Femur (tissue), 1 donor: ENCODE measurements around the gene PCBP3.

ENCODE experiments used
- DNase-seq: peaks from one replicate; pipeline ENCODE4 v3.0.0-alpha.2; 2017

PCBP3 gene

DNA sequence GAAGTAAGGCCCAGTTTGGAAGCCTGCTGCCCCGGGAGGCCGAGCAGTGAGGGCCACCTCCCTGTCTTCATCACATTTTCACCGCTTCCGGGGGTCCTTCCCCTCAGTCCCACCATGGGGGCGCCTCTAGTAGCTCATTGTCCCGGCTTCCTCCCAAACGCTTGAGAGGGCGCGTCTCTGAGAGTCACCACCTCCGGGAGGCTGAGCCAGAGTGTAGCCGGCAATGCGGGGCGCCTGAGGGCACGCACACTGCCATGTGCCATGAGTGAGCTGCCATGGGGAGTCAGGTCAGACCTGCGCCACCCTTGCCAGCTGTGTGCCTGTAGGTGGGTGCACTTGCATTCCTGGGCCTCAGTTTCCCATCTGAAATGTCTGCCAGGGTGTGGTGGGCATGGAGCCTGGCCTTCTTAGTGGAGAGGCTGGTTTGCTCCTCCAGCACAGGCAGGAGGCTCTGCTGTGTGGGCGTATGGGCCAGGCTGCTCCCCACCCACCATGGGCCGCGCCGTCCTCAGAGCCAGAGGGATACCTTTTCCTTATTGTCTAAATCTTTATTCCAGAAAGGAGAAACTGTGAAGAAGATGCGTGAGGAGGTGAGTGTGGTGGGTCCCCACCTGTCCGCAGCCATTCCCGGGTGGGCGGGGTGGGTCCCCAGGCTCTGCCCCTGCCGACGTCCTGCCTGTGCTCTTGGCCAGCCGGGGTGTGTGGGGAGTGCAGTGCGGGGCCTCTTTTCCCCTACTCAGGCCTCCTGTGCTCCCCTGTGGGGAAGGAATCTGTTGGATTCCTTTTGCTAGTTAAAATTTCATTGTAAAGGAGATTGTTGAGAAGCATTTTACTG is 256.7 kb downstream of the PCBP3 start:
- DNase-seq, result no peak

GRCh38 chr21:45901061-45901690 is 257.7 kb downstream of the PCBP3 start:
- no peak for DNase-seq

DNA sequence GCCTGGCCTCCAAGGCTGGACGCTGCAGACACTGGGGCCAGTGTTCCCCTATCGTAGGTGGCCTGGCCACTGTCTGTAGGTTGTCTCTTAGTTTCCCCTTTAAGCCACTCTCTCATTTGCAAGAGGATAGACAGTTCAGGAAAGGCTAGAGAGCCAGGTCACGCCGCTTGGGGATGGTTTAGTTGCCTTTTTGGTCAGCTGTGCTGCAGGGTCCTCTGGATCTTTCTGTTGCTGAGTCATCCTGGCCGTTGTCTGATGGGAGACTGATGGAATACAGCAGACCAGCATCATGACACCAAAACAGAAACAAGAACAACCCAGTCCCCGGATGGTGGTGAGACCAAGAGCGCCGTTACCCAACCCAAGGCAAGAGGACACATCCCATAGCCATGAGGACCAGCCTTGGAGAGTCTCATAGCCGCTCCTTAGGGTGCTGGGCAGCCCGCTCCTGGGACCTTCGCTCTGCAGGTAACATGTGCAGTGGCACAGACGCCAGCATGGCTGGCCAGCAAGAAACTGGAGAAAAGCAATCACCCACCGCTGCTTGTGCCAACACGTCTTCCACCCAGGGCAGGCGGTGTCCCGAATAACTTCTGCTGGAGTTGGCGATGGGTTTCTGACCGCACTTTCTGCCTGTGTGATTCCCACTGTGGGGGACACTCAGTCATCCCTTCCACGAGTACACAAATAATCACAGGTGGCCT is 258.9 kb downstream of the PCBP3 start:
- no peak for DNase-seq

DNA sequence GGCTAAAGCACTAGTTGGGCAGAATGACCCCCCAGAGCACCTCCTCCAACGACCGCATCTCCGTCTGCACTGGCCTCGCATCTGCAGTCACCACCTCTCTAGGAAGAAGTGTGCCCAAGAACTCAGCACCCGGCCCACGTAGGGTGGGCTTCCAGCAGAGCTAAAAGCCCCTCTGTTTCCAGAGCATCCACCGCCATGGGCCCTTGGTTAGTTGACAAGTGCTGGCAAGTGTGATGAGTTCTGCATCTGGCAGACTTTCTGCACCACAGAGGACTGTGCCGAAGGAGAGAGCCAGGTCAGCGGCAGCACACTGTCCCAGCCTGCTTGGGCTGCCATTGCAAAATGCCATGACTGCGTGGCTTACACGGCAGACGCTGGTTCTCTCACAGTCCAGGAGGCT is 261.7 kb downstream of the PCBP3 start:
- no peak for DNase-seq

DNA sequence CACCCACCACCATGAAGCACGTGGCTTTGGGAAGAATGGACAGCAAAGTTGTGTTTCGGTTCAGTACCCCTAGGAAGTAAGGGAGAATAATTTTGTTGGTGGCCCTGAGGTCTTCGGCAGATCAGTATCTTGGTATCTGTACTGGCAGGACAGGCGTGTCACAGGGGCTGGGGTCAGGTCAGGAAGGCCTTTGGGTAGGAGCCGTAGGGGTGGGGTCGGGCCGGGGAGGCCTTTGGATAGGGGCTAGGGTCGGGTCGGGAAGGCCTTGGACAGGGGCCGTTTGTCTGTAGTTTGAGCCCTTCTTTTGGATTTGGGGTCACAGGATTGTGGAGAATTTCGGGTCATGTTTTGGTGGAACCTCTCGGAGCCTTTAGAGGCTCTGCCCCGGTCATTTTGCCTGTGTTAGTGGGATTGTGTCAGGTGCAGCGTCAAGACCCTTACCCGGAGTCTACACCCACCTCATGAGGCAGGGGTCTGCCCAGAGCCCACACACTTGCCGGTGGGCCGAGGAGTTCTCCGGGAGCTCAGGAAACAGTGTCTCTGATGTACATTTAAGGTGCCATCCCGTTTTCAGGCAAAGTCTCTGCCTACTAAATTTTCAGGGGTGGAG is 262.8 kb downstream of the PCBP3 start:
- DNase-seq, result no peak

GRCh38 chr21:45906859-45907258 is 263.3 kb downstream of the PCBP3 start:
- no peak for DNase-seq

DNA sequence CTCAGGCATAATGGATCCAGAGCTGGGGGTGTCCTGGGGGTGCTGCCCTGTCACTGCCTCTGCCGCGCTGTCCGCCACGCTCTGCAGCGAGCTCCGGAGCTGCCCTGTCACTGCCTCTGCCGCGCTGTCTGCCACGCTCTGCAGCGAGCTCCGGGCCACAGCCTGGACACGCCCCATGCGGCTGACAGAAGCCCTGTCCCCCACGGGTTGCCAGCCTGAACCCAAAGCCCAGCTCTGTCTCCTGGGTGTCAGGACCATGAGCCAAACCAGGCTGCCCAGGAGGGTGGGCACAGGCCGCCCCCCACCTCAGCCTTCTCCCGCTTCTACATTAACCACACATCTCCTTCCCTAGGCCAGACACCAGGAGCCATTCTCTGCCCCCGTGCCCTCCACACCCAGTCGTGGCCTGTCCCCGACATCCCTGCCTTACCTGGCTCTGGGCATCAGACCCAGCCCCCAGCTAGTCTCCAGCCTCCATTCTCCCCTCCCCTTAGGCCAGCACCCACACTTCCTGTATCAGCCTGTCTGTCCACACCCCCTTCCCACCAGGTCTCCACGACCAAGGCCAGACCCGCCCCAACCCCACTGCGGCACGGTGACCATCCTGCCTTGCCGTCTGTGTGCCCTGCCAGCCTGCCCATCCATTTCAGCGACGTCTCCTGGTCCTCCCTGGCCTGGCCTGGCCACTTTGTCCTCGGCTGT is 265.2 kb downstream of the PCBP3 start:
- no peak for DNase-seq

DNA sequence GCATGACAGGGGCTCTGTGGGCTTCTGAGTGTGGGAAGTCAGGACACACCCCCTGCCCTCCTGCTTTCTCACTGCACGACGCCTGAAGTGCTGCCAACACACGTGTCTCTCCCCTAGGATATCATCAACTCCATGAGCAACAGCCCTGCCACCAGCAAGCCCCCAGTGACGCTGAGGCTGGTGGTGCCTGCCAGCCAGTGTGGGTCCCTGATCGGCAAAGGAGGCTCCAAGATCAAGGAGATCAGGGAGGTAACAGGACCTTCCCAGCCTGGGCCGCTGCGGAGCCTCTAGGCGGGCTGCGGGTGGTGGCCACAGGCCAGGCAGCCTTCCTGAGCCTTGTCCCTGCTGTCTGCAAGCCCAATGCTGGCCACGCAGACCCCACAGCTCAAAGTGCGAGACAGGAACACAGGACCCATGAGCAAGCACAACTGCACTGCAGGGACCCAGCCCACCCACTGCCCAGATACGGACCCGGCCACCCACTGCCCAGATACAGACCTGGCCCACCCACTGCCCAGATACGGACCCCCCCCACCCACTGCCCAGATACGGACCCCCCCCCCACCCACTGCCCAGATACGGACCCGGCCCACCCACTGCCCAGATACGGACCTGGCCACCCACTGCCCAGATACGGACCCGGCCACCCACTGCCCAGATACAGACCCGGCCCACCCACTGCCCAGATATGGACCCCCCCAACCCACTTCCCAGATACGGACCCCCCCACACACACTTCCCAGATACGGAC is 265.9 kb downstream of the PCBP3 start:
- no peak for DNase-seq

DNA sequence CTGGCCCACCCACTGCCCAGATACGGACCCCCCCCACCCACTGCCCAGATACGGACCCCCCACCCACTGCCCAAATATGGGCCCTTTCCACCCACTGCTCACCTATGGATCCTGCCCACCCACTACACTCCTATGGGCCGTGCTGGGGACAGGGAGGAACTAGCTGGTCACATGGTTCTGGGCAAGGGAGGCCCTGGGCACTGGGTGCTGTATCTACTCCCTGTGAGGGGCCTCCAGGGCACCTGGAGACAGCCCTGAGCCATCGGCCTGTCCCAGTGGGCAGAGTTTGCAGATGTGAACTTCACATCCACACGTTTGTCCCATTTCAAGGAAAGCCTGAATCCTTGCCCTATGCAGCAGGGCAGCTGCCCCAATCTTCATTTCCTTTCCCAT is 266.6 kb downstream of the PCBP3 start:
- DNase-seq, result no peak

DNA sequence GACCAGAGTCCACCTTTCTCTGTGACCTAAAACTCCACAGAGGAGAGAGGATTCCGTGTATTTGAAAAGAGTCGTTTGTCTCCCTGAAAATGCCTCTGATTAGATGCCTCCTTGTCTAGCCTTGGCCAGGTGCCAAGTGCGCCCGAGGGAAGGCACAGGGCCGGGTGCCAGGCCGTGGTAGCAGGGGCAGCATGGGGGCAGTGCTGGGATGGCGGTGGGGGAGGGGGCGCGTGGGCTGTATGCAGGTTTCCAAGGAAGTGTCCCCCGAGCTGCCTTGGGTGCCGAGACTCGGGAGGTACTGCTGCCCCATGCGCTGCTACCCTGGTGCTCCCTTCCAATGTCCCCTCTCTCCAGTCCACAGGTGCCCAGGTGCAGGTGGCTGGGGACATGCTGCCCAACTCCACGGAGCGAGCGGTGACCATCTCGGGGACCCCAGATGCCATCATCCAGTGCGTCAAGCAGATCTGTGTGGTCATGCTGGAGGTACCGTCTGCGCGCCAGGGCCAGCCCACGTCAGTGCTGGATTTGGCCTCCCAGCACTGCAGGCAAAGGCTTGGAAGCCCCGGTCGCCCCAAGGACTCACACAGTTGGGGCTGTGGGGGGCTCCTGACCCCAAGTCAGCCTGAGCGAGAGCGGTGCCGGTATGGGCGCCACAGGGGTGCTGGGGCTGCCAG is 267.2 kb downstream of the PCBP3 start:
- DNase-seq, result no peak

DNA sequence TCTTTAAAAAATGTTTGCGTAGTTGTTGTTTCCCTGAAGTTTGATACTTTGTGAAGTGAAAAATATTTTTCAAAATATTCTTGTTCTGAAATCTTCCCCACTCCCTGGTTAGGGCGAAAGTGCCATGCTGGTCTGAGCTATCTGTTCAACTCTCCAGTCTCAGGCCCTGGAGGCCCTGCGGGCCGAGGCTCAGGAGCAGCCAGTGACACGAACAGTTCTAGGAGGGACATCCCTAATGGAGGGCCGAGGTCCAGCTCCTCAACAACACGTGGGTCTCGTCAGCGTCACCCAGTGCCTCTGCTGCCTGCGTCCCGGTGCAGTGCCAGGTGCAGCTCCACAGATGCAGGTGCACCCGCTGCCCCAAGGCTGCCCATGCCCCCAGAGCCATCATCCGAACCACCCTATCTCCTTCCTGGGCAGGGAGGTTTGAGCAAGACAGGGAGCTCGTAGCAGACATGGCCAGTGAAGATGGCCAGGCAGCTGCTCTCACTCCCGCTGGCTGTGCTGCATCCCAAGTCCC is 268.3 kb downstream of the PCBP3 start:
- DNase-seq, result no peak

DNA sequence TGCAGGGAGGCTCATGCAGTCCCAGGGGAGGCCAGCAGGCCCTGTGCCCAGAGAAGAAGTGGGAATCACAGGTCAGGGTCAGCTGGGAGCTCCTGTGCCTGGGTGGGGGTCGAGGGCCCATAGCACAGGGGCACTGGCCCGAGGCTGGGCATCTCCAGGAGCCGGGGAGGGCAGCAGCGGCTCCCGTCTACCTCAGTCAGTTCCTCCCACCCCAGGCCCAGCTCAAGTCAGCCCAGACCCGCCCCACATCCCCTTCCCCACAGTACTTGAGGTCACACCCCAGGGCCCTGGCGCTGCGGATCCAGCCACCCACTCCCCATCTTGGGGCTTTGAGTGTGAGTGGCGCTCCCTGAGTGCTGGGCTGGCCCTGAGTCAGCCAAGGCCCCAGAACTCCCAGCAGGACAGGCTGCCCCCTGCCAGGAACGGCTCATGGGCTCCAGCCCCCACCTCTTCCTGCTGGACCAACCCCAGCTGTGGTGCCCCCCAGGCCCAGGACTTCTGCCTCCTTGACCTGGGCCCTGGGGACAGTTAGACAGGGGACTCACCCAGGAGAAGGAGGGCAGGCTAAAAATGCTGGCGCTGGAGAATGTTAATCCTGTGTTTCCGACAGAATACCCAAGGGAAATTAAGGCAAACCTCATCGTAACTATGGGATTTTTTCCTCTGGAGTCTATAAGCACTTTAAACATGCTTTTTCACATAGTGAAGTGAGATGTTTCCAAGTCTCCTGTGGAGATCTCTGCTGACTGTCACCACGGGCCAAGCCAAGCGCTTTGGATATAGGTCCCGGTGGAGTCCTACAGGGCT is 269.3 kb downstream of the PCBP3 start:
- DNase-seq, result no peak

- no peak for DNase-seq
Observed at GRCh38 chr21:45913418-45913765, 269.9 kb downstream of the PCBP3 start.

DNA sequence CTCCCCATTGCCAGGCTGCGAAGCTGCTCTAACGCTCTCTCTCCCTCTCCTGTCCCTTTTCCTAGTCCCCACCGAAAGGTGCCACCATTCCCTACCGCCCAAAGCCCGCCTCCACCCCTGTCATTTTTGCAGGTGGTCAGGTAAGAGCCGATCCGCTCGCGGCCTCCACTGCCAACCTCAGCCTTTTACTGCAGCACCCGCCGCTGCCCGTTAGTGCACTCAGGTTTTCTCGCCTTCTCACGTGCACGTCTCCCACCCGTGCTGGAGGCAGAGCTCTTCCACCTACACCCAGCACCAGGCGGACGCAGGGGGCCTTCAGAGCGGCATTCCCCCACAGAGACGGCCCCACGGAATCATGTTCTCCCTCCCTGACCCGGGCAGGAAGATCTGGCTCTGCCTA is 270.4 kb downstream of the PCBP3 start:
- DNase-seq, result no peak

DNA sequence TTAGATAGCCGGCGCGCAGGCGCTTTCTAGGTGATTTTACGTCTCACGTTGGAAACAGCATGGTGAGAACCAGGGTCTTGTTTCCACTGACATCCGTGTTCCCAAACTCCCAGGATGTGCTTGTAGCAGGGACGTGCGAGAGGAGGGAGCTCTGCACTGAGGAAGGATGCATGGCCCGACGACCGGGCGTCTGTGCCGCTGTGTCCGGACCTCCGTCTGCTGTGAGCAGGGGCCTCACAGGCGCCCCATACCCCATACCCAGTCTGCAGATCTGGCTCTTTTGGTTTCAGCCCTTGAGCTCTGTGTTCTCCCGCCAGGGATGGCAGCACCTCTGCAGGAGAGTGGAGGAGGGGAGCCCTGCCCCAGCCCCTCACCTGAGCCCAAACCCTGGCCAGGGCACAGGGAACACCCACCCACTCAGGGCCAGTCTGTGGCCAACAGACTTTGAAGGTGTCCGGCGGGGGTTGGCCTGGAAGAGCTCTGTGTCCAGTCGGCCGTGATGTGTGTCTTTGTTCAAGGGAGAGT is 270.9 kb downstream of the PCBP3 start:
- DNase-seq, result no peak

- no peak for DNase-seq
Observed at GRCh38 chr21:45916011-45916840, 272.7 kb downstream of the PCBP3 start.

DNA sequence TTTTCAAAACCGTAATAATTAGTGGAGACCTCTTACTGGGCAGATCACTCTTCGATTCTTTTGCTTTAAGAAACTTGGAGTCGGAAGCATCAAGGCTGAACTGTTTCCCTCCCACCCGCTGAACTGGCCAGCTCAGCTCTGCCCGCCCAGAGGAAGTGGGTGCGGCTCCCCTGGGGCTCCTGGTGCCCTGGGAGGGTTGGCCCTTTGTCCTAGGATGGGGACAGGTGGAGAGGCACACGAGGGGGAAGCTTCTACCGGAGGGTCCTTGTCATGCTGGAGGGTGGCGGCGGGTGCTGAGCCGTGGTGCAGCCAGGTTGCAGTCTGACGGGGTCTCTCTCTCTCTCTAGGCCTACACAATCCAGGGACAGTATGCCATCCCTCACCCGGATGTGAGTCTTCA is 273.7 kb downstream of the PCBP3 start:
- DNase-seq, result no peak

- DNase-seq, result no peak
Observed at GRCh38 chr21:45918011-45918410, 274.5 kb downstream of the PCBP3 start.

- no peak for DNase-seq
Observed at GRCh38 chr21:45918835-45919447, 275.4 kb downstream of the PCBP3 start.
